IPS-18a (cell line): ENCODE data around the gene PLCG2.

ENCODE experiments used
- H3K27ac ChIP-seq: one replicate; pipeline ENCODE4 v1.5.1; 2013; ENCODE audit warnings: low read length
- H3K27me3 ChIP-seq: one replicate; pipeline ENCODE4 v1.6.1; 2013; ENCODE audit warnings: mild to moderate bottlenecking, low read length; ENCODE audit not compliant: control insufficient read depth, insufficient read depth
- H3K36me3 ChIP-seq: one replicate; pipeline ENCODE4 v1.6.1; 2013; ENCODE audit warnings: low read depth, low read length; ENCODE audit not compliant: control insufficient read depth
- H3K4me1 ChIP-seq: one replicate; pipeline ENCODE4 v1.6.1; 2013; ENCODE audit warnings: low read depth, low read length; ENCODE audit not compliant: control insufficient read depth
- H3K4me3 ChIP-seq: one replicate; pipeline ENCODE4 v1.5.1; 2013; ENCODE audit warnings: low read length
- H3K9ac ChIP-seq: one replicate; pipeline ENCODE4 v1.6.1; 2013; ENCODE audit warnings: mild to moderate bottlenecking, low read length, moderate library complexity
- H3K9me3 ChIP-seq: one replicate; pipeline ENCODE4 v1.6.1; 2013; ENCODE audit warnings: low read depth, low read length; ENCODE audit not compliant: control insufficient read depth

PLCG2 gene

GRCh38 chr16:81818905-81819304, 39.8 kb downstream of the PLCG2 start:
- no peaks in the 10 kb centered on the region for H3K36me3 ChIP-seq
- no peak overlapping the region for H3K27ac ChIP-seq
- H3K4me1 ChIP-seq: peaks cover 17% of the 10 kb centered on the region
- H3K9me3 ChIP-seq: no peaks in the 10 kb centered on the region
- H3K4me3 ChIP-seq: no peak overlapping the region
- no peak overlapping the region for H3K9ac ChIP-seq
- H3K27me3 ChIP-seq: no peaks in the 10 kb centered on the region

GRCh38 chr16:81821436-81822128, 42.5 kb downstream of the PLCG2 start:
- Histone ChIP-seq H3K4me1 (peaks cover 17% of the 10 kb centered on the region), H3K27me3 (no peaks in the 10 kb centered on the region), H3K9me3 (no peaks in the 10 kb centered on the region), H3K27ac (no peak overlapping the region), H3K9ac (no peak overlapping the region), H3K4me3 (no peak overlapping the region), H3K36me3 (no peaks in the 10 kb centered on the region)

GRCh38 chr16:81823111-81823510, 44.0 kb downstream of the PLCG2 start:
- Histone ChIP-seq H3K4me1 (peaks cover 17% of the 10 kb centered on the region), H3K27me3 (no peaks in the 10 kb centered on the region), H3K9me3 (no peaks in the 10 kb centered on the region), H3K9ac (no peak overlapping the region), H3K4me3 (no peak overlapping the region), H3K36me3 (no peaks in the 10 kb centered on the region), H3K27ac (no peak overlapping the region)

GRCh38 chr16:81823734-81824133, 44.6 kb downstream of the PLCG2 start:
- Histone ChIP-seq H3K9me3 (no peaks in the 10 kb centered on the region), H3K9ac (no peak overlapping the region), H3K27ac (no peak overlapping the region), H3K27me3 (no peaks in the 10 kb centered on the region), H3K4me1 (peaks cover 14% of the 10 kb centered on the region), H3K36me3 (no peaks in the 10 kb centered on the region), H3K4me3 (no peak overlapping the region)

GRCh38 chr16:81826523-81826922, 47.4 kb downstream of the PLCG2 start:
- no peak overlapping the region for H3K27ac ChIP-seq
- H3K4me3 ChIP-seq: no peak overlapping the region
- H3K9ac ChIP-seq: no peak overlapping the region
- H3K9me3 ChIP-seq: no peaks in the 10 kb centered on the region
- no peaks in the 10 kb centered on the region for H3K27me3 ChIP-seq
- no peaks in the 10 kb centered on the region for H3K36me3 ChIP-seq
- H3K4me1 ChIP-seq: peaks cover 9% of the 10 kb centered on the region

GRCh38 chr16:81830845-81831540, 51.9 kb downstream of the PLCG2 start:
- H3K36me3 ChIP-seq: no peaks in the 10 kb centered on the region
- no peak overlapping the region for H3K27ac ChIP-seq
- no peaks in the 10 kb centered on the region for H3K27me3 ChIP-seq
- no peaks in the 10 kb centered on the region for H3K9me3 ChIP-seq
- peaks cover 7% of the 10 kb centered on the region for H3K4me1 ChIP-seq
- H3K4me3 ChIP-seq: no peak overlapping the region
- H3K9ac ChIP-seq: no peak overlapping the region

GRCh38 chr16:81831722-81832126, 52.6 kb downstream of the PLCG2 start:
- Histone ChIP-seq H3K27ac (no peak overlapping the region), H3K4me3 (no peak overlapping the region), H3K27me3 (no peaks in the 10 kb centered on the region), H3K9me3 (no peaks in the 10 kb centered on the region), H3K36me3 (no peaks in the 10 kb centered on the region), H3K4me1 (peaks cover 7% of the 10 kb centered on the region), H3K9ac (no peak overlapping the region)

GRCh38 chr16:81832801-81833547, 53.9 kb downstream of the PLCG2 start:
- Histone ChIP-seq H3K27ac (no peak overlapping the region), H3K9ac (no peak overlapping the region), H3K4me1 (peaks cover 7% of the 10 kb centered on the region), H3K36me3 (no peaks in the 10 kb centered on the region), H3K27me3 (no peaks in the 10 kb centered on the region), H3K4me3 (no peak overlapping the region), H3K9me3 (no peaks in the 10 kb centered on the region)

GRCh38 chr16:81833751-81834150, 54.7 kb downstream of the PLCG2 start:
- Histone ChIP-seq H3K27me3 (no peaks in the 10 kb centered on the region), H3K27ac (no peak overlapping the region), H3K4me1 (peaks cover 7% of the 10 kb centered on the region), H3K9me3 (no peaks in the 10 kb centered on the region), H3K4me3 (no peak overlapping the region), H3K36me3 (no peaks in the 10 kb centered on the region), H3K9ac (no peak overlapping the region)

GRCh38 chr16:81834868-81835267, 55.8 kb downstream of the PLCG2 start:
- H3K9me3 ChIP-seq: no peaks in the 10 kb centered on the region
- H3K4me3 ChIP-seq: no peak overlapping the region
- H3K36me3 ChIP-seq: no peaks in the 10 kb centered on the region
- peaks cover 7% of the 10 kb centered on the region for H3K4me1 ChIP-seq
- no peak overlapping the region for H3K9ac ChIP-seq
- no peak overlapping the region for H3K27ac ChIP-seq
- no peaks in the 10 kb centered on the region for H3K27me3 ChIP-seq

GRCh38 chr16:81836279-81837054, 57.4 kb downstream of the PLCG2 start:
- Histone ChIP-seq H3K4me1 (peaks cover 5% of the 10 kb centered on the region), H3K9ac (no peak overlapping the region), H3K4me3 (no peak overlapping the region), H3K9me3 (no peaks in the 10 kb centered on the region), H3K27me3 (no peaks in the 10 kb centered on the region), H3K27ac (no peak overlapping the region), H3K36me3 (no peaks in the 10 kb centered on the region)
